Measurements from ENCODE around the gene ST6GALNAC4.

Gene ST6GALNAC4

DNA sequence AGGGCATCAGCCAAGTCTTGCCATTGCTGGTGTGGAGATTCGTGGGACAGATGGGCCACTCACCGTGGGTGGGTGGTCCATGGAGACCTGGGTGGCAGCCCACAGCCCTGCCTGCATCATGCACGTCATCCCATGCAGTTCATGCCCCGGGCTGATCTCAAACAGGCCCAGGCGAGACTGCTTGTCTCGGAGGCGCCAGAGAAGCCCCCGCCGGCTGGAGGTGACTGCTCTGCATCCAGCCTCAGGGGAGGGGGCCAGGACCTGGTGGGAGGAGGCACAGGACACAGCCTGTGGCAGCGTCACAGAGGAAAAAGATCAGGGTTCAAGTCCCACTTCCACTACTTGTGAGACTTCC lies 12.8 kb upstream of the ST6GALNAC4 start:
- no peak for DNase-seq (ENCODE audit: low read depth)

DNA sequence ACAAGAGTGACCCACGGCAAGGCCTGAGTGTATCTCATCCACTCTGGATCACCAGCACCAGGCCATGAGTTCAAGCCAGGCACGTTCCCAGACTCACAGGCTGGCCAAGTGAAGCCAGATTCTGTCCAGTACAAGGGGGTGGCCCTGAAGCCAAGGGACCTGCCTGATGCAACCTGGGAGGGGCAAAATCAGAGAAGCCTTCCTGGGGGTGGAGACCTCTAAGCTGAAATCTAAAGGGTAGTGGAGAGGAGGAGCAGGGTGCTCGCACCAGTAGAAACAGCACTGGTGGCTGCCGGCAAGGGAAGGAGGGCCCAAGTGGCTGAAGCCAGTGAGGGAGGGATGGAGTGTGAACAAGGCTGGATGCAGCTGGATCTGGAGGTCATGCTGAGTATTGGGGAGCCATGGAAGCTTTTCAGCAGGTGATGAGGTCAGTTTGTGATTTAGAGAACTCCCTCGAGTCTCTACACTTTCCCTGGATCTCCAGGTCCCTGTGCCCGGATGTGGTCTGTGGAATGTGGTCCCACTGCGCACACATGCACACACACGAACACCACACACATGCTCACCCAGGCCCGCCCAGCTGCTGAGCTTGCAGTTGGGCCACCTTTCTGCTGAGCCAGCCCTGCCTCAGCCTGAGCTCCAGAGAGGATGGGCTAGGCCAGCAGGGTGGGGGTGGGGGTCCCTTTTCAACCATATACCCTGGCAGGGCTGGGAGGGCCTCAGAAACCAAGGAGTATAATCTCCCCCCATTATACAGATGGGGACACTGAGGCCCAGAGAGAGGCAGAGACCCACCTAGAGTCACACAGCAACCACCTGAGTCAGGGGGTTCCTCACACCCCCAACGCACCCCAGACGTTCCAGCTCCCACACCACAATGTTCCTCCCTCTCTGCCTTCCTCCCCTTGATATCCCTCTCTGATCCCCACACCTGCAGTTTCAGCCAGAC lies 12.1 kb upstream of the ST6GALNAC4 start:
- DNase-seq (ENCODE audit: low read depth): no peak

DNA sequence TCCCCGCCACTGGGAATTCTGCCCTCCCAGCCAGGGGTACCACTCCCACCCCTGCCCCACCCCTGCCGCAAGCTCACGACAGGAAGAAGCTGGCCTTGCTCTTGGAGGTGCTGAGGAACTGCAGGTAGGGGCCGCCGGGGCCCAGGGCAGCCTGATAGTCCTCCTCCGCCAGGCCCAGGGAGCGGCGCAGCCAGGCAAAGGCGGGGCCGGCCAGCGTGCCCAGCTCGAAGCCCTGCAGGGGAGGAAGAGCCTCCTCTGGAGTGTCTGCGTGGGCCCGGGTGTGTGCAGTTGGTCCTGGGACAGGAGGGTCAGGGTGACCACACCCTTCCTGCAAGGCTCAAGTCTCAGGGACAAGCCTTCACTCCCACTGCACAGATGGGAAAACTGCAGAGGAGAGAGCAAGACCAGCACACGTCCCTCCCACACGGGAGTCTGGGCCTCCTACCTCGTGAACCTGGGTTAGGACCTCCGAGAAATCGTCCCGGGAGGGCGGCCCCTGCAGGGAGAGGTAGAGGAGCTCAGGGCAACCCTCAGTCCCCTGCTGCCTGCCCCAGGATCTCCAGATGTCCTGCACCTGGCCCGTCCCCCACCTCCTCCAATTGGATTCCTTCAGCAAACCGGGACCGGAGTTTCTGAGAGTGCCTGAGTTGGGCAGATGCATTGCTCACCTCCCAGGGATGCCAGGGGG lies 11.3 kb upstream of the ST6GALNAC4 start:
- DNase-seq (ENCODE audit: low read depth): no peak

DNA sequence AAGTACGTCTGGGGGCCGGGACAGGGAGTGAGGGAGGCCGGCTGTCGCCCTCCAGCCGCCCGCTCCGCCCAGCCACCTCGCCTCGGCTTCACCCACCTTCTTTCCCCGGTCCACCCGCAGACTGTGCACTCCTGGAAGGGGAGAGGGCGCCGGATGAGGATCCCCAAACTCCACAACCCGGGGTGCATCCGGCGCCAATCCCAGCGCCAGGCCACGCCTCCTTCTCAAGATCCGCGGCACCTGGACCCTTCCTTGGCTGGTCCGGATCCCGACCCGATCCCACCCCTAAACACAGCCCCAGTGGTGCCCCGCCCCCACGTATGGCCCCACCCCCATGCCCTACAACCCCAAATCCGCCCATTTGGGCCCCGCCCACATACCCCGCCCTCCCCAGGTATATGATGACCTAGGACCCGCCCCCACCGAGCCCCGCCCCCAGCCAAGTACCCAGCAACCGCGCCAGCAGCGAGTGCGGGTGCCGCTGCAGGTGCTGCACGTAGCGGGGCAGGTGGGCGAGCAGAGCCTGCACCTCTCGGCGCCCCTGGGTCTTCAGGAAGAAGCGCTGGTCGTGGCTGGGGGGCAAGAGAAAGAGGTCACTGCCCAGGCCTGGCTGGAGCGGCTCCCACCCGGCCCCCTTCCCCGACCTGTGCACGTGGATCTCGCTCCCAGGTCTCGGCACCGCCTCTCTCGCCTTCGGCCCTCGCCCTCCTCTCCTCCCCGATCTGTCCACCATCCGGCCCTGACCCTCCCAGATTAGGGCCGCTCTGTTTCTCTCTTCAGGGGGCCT lies 10.6 kb upstream of the ST6GALNAC4 start:
- no peak for DNase-seq (ENCODE audit: low read depth)

DNA sequence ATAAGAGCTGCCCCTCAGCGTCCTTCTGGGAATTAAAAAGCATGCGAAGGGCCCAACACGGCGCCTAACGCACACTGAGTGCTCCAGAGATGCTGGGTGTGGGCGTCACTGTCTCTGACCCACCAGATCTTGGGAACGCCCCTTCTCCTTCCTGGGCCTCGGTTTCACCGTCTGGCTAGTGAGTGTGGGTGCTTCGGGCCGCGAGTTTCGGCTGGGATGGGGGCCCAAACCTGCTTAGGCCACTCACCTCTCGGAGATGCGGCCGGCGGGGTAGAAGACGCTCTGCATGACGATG lies 10.0 kb upstream of the ST6GALNAC4 start:
- DNase-seq (ENCODE audit: low read depth): no peak

DNA sequence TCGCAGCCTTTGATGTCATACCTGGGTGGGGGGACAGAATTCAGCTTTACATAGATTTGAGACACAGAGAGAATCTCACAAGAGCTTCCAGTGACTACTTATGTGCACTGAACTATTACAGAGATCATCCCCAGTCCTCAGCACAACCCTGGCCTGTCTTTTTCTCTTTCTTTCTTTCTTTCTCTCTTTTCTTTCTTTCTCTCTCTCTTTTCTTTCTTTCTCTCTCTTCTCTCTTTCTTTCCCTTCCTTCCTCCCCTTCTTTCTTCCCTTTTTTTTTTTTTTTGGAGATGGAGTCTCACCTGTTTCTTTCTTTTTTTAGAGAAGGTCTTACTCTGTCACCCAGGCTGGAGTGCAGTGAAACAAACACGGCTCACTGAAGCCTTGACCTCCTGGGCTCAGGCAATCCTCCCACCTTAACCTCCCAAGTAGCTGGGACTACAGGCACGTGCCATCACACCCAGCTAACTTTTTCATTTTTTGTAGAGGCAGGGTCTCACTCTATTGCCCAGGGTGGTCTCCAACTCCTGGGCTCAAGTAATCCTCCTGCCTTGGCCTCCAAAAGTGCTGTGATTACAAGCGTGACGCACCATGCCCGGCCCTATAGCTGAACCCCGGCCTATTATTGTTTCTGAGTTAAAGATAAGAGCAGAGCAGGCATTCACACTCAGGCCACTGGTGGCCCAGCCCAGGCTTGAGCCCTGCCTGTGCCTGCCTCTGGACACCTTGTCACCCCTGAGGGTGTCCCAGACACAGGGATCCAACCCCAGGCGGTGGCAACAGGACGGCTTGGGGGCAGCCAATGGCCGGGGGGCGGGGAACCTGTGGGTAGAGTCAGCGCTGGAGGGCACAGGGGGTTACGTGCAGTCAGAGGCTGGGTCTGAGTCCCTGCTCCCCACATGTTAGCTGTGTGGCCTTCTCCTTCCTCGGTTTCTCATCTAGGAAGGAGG lies 9.4 kb upstream of the ST6GALNAC4 start:
- DNase-seq (ENCODE audit: low read depth): no peak

DNA sequence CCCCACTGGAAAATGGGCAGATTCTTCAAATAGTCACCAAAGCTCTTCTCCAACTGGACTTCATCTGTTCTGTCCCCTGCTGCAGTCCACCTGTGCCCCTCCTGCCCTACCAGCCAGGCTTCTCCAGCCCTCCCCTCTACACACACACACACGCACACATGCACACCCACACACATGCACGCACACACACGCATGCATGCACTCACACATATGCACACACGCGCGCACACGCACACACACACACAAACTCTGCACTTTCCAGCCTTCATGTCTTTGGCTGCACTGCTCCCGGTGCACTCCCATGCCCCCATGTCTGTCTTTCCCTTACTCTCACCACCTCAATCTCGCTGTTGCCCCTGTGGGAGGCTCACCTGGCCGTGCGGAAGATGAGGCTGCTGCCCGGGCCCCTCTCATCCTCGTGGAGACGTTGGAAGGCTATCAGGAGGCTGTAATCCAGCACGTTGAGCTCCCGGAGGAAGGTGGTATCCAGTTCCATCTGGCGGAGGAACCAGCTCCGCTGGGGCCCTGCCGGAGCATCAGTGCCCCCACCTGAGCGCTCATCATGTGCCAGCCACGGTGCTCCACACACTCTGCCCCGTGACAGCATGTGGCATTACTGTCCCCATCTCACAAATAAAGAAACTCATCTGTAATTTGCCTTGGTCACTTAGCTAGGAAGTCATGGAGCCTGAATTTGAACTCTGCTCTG lies 8.0 kb upstream of the ST6GALNAC4 start:
- no peak for DNase-seq (ENCODE audit: low read depth)

DNA sequence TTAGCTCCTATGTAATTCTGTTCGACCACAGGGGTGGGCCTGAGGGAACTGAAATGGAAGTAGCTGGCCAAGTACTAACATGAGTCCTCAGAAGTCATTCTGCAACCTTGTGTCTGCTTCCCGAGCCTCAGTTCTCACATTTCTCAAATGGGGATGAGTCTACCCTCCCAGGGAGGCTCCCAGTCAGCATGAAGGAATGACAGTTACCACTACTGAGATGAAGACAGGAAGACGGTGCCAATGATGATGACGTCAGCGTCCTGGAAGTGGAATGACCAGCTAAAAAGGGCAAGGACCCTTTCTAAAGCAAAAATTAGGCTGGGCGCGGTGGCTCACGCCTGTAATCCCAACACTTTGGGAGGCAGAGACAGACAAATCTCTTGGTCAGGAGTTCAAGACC lies 6.9 kb upstream of the ST6GALNAC4 start:
- DNase-seq (ENCODE audit: low read depth): no peak

DNA sequence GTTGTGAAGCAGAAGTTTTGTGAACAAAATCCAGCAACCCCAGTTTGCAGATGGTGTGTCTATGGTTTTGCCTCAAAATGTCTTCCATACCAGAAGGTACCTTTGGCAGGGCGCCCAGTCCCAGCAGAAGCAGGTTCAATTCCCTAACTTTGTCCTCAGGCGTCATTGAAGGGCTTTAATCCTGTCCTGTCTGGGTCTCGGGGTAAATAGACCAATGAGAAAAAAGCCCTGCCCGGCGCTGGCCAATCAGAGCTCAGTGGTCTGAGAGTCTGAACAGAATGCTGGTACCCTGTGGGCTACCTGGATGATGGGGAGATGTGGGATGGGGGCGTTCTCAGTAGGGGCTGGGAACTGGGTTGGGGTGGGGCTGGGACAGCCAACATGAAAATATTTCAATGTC lies 6.2 kb upstream of the ST6GALNAC4 start:
- no peak for DNase-seq (ENCODE audit: low read depth)

DNA sequence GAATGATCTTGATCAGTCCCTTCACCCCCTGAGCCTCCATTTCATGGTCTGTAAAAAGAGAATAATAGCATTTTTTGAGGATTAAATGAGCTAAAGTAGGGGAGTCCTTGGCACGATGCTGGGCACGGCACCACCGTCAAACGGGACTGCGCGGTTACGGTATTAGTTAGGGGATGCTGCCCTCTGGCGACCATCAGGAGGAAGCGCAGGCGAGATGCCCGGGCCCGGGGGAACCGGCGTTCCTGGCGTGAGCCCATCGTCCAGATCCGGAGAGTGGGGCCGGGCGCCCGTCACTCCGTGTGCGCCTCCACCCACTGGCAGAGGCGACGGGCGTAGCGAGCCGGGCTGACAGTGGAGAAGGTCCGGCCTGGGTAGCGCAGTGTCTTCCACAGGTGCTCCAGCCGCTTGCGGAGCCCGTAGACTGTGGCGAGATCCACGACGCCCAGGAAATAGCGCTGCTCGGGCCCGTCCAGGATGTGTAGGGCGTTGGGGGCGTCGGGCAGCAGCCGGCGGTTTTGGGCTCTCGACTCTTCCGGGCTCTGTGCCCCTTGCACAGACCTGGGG lies 4.8 kb upstream of the ST6GALNAC4 start:
- DNase-seq (ENCODE audit: low read depth): peak; percentile 57

DNA sequence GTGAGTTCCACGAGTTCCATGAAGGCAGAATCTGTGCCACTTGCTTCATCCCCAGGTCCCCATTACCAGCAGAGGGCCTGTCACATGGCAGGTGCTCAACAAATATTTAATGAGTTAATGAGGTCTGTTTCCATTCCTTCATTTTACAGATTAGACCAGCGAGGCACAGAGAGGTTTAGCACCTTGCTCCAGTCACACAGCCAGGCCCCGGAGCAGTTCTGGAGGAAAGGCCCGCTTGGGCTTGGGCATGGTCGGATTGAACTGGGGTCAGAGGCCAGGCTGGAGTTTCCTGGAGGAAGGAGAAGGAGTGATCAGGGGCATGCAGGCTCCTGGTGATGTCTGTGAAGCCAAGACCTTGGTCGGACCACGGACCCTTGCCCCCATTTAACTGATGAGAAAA lies 4.0 kb upstream of the ST6GALNAC4 start:
- DNase-seq (ENCODE audit: low read depth): no peak

DNA sequence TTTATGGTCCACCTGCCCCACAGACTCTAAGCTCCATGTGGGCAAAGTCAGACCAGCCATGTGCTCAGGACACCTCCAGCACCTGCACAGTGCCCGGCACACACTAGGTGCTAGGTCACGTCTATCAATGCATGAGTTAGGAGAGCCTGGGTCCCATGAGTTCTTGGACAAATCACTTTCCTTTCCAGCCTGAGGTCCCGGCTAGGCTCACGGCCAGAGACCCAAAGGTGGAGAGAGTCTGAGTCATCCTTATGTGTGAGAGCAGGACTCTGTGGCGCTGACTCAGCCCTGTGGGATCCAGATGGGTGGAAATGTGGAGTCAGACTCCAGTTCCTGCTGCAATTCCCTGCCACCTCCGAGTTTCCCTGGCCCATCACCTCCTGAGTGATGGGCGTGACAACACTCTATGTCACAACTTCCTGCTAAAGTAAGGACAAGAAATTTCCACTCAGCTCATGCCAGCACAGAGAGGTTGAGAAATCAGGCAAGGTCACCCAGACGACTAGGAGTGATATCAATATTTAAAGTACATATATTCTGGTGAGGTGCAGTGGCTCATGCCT lies 2.5 kb upstream of the ST6GALNAC4 start:
- DNase-seq (ENCODE audit: low read depth): no peak

DNA sequence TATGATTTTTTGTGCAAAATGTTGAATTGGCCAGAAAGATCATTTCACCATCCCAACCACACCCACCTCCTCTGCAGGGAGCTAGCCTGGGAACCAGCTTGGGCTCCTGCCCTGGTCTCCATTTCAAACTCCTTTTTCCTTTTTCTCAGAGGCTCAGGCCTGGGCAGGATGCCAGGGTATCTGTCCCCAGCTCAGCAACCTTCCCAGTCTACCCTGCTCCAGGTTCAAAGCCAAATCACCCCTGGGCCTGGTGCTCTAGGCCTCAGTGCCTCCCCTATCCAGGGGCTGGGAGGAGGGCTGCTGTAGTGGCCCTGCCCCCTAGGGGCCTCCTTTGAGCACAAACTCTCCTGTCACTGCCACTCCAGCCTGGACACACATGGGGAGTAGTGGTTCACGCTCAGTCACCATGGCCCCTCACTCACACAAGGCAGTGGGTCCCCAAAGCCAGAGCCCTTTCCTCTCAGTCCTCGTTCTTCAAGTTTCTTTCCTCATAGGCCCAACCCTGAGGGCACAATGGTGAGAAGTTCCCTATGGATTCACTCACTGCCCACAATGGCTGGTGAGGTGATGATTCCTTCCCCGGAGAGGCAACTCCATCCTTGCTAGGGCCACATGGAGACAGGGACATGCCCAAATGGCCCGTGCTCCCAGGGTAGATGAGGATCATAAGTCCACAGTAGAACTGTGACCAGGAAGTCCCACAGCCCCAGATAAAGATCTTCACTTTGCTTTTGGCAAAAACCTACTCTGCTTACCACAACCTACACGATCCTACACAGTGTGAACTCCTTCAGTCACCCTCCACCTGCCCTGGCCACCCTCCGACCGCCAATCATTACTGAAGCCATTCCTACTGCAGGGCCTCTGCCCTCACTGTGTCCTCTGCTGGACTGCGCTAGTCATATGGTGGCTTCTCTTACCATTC lies 1.6 kb upstream of the ST6GALNAC4 start:
- no peak for DNase-seq (ENCODE audit: low read depth)

DNA sequence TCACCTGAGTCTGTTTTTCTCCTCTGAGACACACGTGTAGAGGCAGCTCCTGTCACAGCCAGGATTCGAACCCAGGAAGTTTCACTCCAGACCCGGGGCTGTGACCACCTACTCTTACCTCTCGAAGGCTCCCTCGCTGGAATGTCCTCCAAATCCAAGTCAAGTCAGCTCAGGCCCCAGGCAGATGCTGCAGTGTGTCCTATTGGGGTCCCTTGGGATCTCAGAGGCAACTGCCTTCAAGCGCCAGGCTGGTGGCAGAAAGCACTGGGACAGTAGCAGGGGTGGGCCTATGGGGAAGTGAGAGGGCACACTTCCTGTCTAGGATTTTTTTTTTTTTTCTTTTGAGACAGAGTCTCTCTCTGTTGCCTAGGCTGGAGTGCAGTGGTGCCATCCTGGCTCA lies 762 bp upstream of the ST6GALNAC4 start:
- DNase-seq (ENCODE audit: low read depth): no peak

DNA sequence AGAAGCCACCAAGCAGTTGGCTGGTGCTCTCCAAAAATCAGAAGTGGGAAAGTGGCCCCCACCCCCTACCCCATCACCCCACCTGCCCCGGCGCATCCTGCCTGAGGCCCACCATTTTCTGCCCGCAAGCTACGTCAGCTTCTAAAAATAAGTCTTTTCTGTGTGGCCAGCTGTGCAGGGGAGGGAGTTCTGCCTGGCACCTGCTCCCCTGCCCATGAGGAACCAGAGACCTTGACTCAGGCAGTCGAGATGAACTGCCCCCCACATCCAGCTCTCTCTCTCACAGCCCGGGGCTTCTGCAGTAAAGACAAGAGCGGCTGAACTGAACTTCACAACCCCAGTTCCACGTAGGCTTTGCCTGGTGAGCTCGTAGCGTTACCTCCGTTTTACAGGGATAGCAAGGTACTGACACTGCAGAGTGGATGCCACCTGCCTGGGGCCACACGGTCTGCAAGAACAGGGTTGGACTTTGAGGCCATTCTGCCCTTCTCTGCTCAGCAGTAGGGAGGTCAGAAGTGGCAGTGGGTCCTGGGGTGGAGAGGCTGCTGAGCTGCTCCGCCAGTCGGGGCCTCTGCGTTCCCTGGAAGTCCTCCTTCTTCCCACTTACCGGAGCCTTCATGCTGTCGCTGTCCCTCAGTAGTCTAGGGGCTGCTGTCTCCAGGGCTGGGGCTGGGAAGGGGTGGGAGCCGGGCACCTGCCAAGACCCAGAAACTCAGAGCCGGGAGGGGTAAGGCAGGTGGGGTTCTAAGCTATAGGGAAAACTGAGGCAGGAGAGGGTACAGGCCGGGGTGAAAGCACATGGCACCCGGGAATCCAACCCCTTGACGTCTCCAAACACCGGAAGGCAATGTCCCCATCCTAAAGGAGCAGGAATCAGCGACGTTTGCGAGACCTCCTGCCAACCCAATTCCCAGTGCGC lies 781 bp downstream of the ST6GALNAC4 start:
- DNase-seq (ENCODE audit: low read depth): no peak

DNA sequence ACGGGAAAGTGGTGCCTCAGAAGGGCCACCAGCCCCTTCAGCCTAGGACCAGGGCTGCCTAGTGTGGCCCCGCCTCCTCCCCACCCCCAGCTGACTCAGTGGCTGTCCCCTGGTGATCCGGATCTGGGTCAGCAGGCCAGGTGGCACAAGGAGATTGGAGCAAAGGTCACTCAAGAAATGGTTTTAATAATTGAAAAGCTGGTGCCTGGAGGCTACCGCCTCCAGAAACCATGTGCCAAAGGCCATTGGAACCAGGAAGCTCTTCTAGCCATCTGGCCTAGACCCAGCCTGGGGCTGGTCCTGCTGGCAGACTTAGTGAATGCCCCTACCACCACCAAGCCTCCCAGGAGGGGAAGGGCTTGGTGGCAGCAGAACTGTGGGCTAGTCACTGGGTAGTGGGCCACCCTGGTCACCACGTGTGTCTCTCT lies 1.5 kb downstream of the ST6GALNAC4 start:
- no peak for DNase-seq (ENCODE audit: low read depth)

DNA sequence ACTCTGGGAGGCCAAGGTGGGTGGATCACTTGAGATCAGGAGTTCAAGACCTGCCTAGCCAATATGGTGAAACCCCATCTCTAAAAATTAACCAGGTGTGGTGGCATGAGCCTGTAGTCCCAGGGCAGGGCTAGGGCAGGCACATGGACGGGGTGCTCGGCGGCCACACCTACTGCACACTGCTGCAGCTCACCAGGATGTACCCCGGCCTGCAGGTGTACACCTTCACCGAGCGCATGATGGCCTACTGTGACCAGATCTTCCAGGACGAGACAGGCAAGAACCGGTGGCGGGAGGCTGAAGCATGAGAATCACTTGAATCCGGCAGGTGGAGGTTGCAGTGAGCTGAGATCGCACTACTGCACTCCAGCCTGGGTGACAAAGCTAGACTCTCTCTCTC lies 3.2 kb downstream of the ST6GALNAC4 start:
- no peak for DNase-seq (ENCODE audit: low read depth)

DNA sequence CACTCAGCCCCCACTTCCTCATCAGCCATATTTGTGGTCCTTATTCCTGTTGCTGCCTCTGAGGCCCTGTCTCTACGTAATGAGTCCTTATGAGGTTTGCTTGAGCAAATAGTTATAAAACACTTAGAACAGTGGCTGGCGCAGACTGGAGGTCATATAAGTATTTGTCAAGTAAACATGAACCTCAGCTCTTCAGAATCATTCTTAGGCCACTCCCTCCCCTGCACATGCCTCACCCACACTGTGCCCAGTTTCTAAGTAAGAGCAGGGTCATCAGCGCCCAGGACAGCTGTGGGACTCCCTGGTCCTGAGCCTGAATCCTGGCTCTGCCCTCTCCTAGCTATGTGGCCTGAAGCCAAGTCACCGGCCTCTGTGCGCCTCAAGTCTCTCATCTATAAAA lies 4.0 kb downstream of the ST6GALNAC4 start:
- DNase-seq (ENCODE audit: low read depth): no peak
